ENCODE results near the gene KIAA0232. TPM values are rescaled to one million over a fixed set of nuclear protein-coding genes. Genes with fewer than 3 reads are reported as not detected.
"Not testable (repeated sequence)": the region's sequence is repeated elsewhere in the genome, so short reads cannot be mapped to it uniquely, and the experiment has no call there.

The KIAA0232 gene
- total RNA-seq, 5 donors from 2014 or later (not counting 1 experiment from before 2014, with no cell fraction given) = 16.5 to 20.9 (median 19.3) TPM

DNA sequence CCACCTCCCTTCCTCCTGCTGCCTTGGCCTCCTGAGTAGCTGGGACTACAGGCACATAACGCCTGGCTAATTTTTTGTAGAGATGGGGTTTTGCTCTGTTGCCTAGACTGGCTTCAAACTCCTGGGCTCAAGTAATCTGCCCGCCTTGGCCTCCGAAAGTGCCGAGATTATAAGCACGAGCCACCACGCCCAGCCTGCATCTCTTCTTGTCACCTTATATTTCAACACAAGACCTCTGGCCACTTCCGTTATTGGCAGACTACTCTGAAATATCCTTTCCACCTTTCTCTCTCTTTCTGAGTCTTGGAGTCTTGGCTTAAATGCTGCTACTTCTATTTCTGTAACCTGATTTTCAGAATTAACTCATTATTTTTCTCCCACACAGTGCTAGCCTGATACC is 5.6 kb downstream of the KIAA0232 start:
- H3K4me3 ChIP-seq (ENCODE audit: control insufficient read depth in 1 of 2, extremely low read depth in 1 of 2, low read length in 1 of 2) = no peak overlapping the region
- Mint-ChIP-seq H3K27me3 (no peaks in the 10 kb centered on the region), H3K4me1 (peaks cover 66 to 71% (median 69%) of the 10 kb centered on the region in 3 donors), H3K4me3 (peak overlapping the region in 1 of 3 donors; percentile 12), H3K27ac (peak overlapping the region in 1 of 2 donors; percentile 52), H3K36me3 (peaks cover 24% of the 10 kb centered on the region), H3K9me3 (no peaks in the 10 kb centered on the region)
- CTCF ChIA-PET = interaction anchor here in 1 of 2 donors (0.5 kb wide), 1 partner anchor 10 kb away, joined by 4 read pairs; no protein-coding TSS in a partner anchor
- DNase-seq (no peak), ATAC-seq (replicated peaks in 1 of 4) (no peak)
- H3K27ac ChIP-seq (ENCODE audit: low read length) = no peak overlapping the region
- peaks cover 3 to 7% of the 10 kb centered on the region in 2 donors for H3K36me3 ChIP-seq (ENCODE audit: control insufficient read depth in 2 of 2, extremely low read depth in 1 of 2, insufficient read depth in 1 of 2, low read length in 1 of 2)
- H3K9me3 ChIP-seq = no peaks in the 10 kb centered on the region
- 59% methylated on average over 2 of the region's 7 CpGs for WGBS (ENCODE audit: insufficient coverage)
- H3K4me1 ChIP-seq (ENCODE audit: control insufficient read depth in 1 of 2, extremely low read depth in 1 of 2, insufficient read depth in 2 of 2, low read length in 2 of 2) = peaks cover 11 to 34% of the 10 kb centered on the region in 2 experiments
- no peaks in the 10 kb centered on the region for H3K27me3 ChIP-seq (replicated peaks in 1 of 2; ENCODE audit: control insufficient read depth in 2 of 2, extremely low read depth in 1 of 2, insufficient read depth in 2 of 2, low read length in 1 of 2)
- POLR2A ChIA-PET = no interaction called here

DNA sequence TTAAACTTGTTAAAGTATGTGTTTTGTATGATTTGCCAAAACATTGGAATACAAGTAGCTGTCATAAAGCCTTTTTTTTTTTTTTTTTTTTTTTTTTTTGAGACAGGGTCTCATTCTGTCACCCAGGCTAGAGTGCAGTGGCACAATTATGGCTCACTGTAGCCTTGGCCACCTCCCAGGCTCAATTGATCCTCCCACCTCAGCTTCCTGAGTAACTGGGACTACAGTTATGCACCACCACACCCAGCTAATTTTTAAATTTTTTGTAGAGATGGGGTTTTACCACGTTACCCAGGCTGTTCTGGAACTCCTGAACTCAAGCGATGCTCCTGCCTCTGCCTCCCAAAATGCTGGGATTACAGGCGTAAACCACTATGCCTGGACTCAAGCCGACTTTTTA is 8.7 kb downstream of the KIAA0232 start:
- H3K27me3 ChIP-seq (replicated peaks in 1 of 2; ENCODE audit: control insufficient read depth in 2 of 2, extremely low read depth in 1 of 2, insufficient read depth in 2 of 2, low read length in 1 of 2); H3K27me3 Mint-ChIP-seq; H3K9me3 ChIP-seq; POLR2A ChIA-PET; CTCF ChIA-PET; DNase-seq; H3K27ac ChIP-seq (ENCODE audit: low read length); H3K36me3 ChIP-seq (ENCODE audit: control insufficient read depth in 2 of 2, extremely low read depth in 1 of 2, insufficient read depth in 1 of 2, low read length in 1 of 2); H3K9me3 Mint-ChIP-seq; ATAC-seq (replicated peaks in 1 of 4); H3K4me3 ChIP-seq (ENCODE audit: control insufficient read depth in 1 of 2, extremely low read depth in 1 of 2, low read length in 1 of 2); H3K27ac Mint-ChIP-seq: not testable (repeated sequence)
- H3K4me3 Mint-ChIP-seq = peak overlapping the region in 1 of 3 donors; percentile 35
- peaks cover 64 to 71% (median 70%) of the 10 kb centered on the region in 3 donors for H3K4me1 Mint-ChIP-seq
- H3K36me3 Mint-ChIP-seq = peaks cover 28% of the 10 kb centered on the region
- peaks cover 4 to 30% of the 10 kb centered on the region in 2 experiments for H3K4me1 ChIP-seq (ENCODE audit: control insufficient read depth in 1 of 2, extremely low read depth in 1 of 2, insufficient read depth in 2 of 2, low read length in 2 of 2)
- no CpG with 5 or more reads among the region's 4 CpGs for WGBS (ENCODE audit: insufficient coverage)

DNA sequence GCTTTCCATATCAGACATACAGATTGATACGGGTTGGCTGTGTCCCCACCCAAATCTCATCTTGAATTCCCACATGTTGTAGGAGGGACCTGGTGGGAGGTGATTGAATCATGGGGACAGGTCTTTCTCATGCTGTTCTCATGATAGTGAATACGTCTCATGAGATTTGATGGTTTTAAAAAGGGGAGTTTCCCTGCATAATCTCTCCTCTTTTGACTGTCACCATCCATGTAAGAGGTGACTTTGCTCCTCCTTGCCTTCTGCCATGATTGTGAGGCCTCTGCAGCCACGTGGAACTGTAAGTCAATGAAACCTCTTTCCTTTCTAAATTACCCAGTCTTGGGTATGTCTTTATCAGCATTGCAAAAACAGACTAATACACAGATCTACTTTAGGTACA is 9.3 kb downstream of the KIAA0232 start:
- ATAC-seq (replicated peaks in 1 of 4); H3K9me3 ChIP-seq; H3K27me3 ChIP-seq (replicated peaks in 1 of 2; ENCODE audit: control insufficient read depth in 2 of 2, extremely low read depth in 1 of 2, insufficient read depth in 2 of 2, low read length in 1 of 2); DNase-seq; H3K4me3 ChIP-seq (ENCODE audit: control insufficient read depth in 1 of 2, extremely low read depth in 1 of 2, low read length in 1 of 2); H3K27ac ChIP-seq (ENCODE audit: low read length); H3K27me3 Mint-ChIP-seq; H3K36me3 ChIP-seq (ENCODE audit: control insufficient read depth in 2 of 2, extremely low read depth in 1 of 2, insufficient read depth in 1 of 2, low read length in 1 of 2); POLR2A ChIA-PET; H3K9me3 Mint-ChIP-seq: not testable (repeated sequence)
- CTCF ChIA-PET = interaction anchor here in 1 of 2 donors (0.6 kb wide), 1 partner anchor 82 kb away, joined by 3 read pairs; no protein-coding TSS in a partner anchor
- no CpG with 5 or more reads among the region's 3 CpGs for WGBS (ENCODE audit: insufficient coverage)
- Mint-ChIP-seq H3K27ac (peak overlapping the region in 1 of 2 donors; percentile 61), H3K4me3 (peak overlapping the region in 1 of 3 donors; percentile 35), H3K4me1 (peaks cover 66 to 75% (median 74%) of the 10 kb centered on the region in 3 donors), H3K36me3 (peaks cover 31% of the 10 kb centered on the region)
- H3K4me1 ChIP-seq (ENCODE audit: control insufficient read depth in 1 of 2, extremely low read depth in 1 of 2, insufficient read depth in 2 of 2, low read length in 2 of 2) = peaks cover 4 to 30% of the 10 kb centered on the region in 2 experiments

GRCh38 chr4:6794189-6794588 is 11.7 kb downstream of the KIAA0232 start:
- Mint-ChIP-seq H3K27me3 (no peaks in the 10 kb centered on the region), H3K4me1 (peaks cover 64 to 76% (median 71%) of the 10 kb centered on the region in 3 donors), H3K4me3 (no peak overlapping the region), H3K9me3 (no peaks in the 10 kb centered on the region), H3K27ac (no peak overlapping the region), H3K36me3 (peaks cover 24% of the 10 kb centered on the region)
- Histone ChIP-seq H3K4me3 (ENCODE audit: control insufficient read depth in 1 of 2, extremely low read depth in 1 of 2, low read length in 1 of 2) (no peak overlapping the region), H3K4me1 (ENCODE audit: control insufficient read depth in 1 of 2, extremely low read depth in 1 of 2, insufficient read depth in 2 of 2, low read length in 2 of 2) (peaks cover 4 to 26% of the 10 kb centered on the region in 2 experiments), H3K27ac (ENCODE audit: low read length) (no peak overlapping the region), H3K27me3 (replicated peaks in 1 of 2; ENCODE audit: control insufficient read depth in 2 of 2, extremely low read depth in 1 of 2, insufficient read depth in 2 of 2, low read length in 1 of 2) (no peaks in the 10 kb centered on the region), H3K36me3 (ENCODE audit: control insufficient read depth in 2 of 2, extremely low read depth in 1 of 2, insufficient read depth in 1 of 2, low read length in 1 of 2) (peaks cover 0 to 8% of the 10 kb centered on the region in 2 donors), H3K9me3 (no peaks in the 10 kb centered on the region)
- POLR2A ChIA-PET = no interaction called here
- ATAC-seq (replicated peaks in 1 of 4) = no peak
- CTCF ChIA-PET = interaction anchor here in 1 of 2 donors (0.7 to 1.5 kb wide), 3 partner anchors 11 to 99 kb away, joined by 3 to 5 read pairs (median 4); no protein-coding TSS in a partner anchor
- 92% methylated on average over 4 of the region's 4 CpGs for WGBS (ENCODE audit: insufficient coverage)
- no peak for DNase-seq

GRCh38 chr4:6795821-6796220 is 13.3 kb downstream of the KIAA0232 start:
- Mint-ChIP-seq H3K4me1 (peaks cover 63 to 68% (median 63%) of the 10 kb centered on the region in 3 donors), H3K27ac (no peak overlapping the region)
- WGBS (ENCODE audit: insufficient coverage) = 99% methylated on average over 5 of the region's 8 CpGs

GRCh38 chr4:6797368-6797767 is 14.8 kb downstream of the KIAA0232 start:
- H3K4me3 Mint-ChIP-seq; ATAC-seq (replicated peaks in 1 of 4); H3K9me3 ChIP-seq; H3K27ac Mint-ChIP-seq; H3K36me3 ChIP-seq (ENCODE audit: control insufficient read depth in 2 of 2, extremely low read depth in 1 of 2, insufficient read depth in 1 of 2, low read length in 1 of 2); H3K27ac ChIP-seq (ENCODE audit: low read length); H3K27me3 ChIP-seq (replicated peaks in 1 of 2; ENCODE audit: control insufficient read depth in 2 of 2, extremely low read depth in 1 of 2, insufficient read depth in 2 of 2, low read length in 1 of 2); H3K4me3 ChIP-seq (ENCODE audit: control insufficient read depth in 1 of 2, extremely low read depth in 1 of 2, low read length in 1 of 2); H3K9me3 Mint-ChIP-seq; H3K27me3 Mint-ChIP-seq; DNase-seq: not testable (repeated sequence)
- POLR2A ChIA-PET = interaction anchor here (0.6 to 1.8 kb wide), 4 partner anchors 9 to 187 kb away, joined by 4 to 5 read pairs (median 4); no protein-coding TSS in a partner anchor
- CTCF ChIA-PET = interaction anchor here in 1 of 2 donors (0.6 to 0.7 kb wide), 2 partner anchors 9 to 1005 kb away, joined by 4 read pairs; no protein-coding TSS in a partner anchor
- peaks cover 2 to 19% of the 10 kb centered on the region in 2 experiments for H3K4me1 ChIP-seq (ENCODE audit: control insufficient read depth in 1 of 2, extremely low read depth in 1 of 2, insufficient read depth in 2 of 2, low read length in 2 of 2)
- whole genome bisulfite sequencing (ENCODE audit: insufficient coverage) = 0% methylated on average over 1 of the region's 4 CpGs
- peaks cover 55 to 65% (median 56%) of the 10 kb centered on the region in 3 donors for H3K4me1 Mint-ChIP-seq
- peaks cover 16% of the 10 kb centered on the region for H3K36me3 Mint-ChIP-seq

More at GRCh38 chr4:6795821-6796220, 13.3 kb downstream of the KIAA0232 start:
- H3K36me3 Mint-ChIP-seq = peaks cover 26% of the 10 kb centered on the region
- Histone ChIP-seq H3K27ac (ENCODE audit: low read length) (no peak overlapping the region), H3K4me3 (ENCODE audit: control insufficient read depth in 1 of 2, extremely low read depth in 1 of 2, low read length in 1 of 2) (no peak overlapping the region), H3K4me1 (ENCODE audit: control insufficient read depth in 1 of 2, extremely low read depth in 1 of 2, insufficient read depth in 2 of 2, low read length in 2 of 2) (peaks cover 2 to 22% of the 10 kb centered on the region in 2 experiments), H3K27me3 (replicated peaks in 1 of 2; ENCODE audit: control insufficient read depth in 2 of 2, extremely low read depth in 1 of 2, insufficient read depth in 2 of 2, low read length in 1 of 2) (no peaks in the 10 kb centered on the region), H3K9me3 (no peaks in the 10 kb centered on the region), H3K36me3 (ENCODE audit: control insufficient read depth in 2 of 2, extremely low read depth in 1 of 2, insufficient read depth in 1 of 2, low read length in 1 of 2) (peaks cover 0 to 6% of the 10 kb centered on the region in 2 donors)
- no peaks in the 10 kb centered on the region for H3K9me3 Mint-ChIP-seq
- no peak for ATAC-seq (replicated peaks in 1 of 4)
- no peak overlapping the region for H3K4me3 Mint-ChIP-seq
- no peaks in the 10 kb centered on the region for H3K27me3 Mint-ChIP-seq
- POLR2A ChIA-PET = interaction anchor here (0.6 to 1.8 kb wide), 3 partner anchors 11 to 341 kb away, joined by 3 to 5 read pairs (median 3); no protein-coding TSS in a partner anchor
- CTCF ChIA-PET = no interaction called here
- DNase-seq = no peak

Data from T-cell (primary cell).